COLO668 (cell line): Measurements from ENCODE around the gene EDAR.

ENCODE experiments used
- DNase-seq: peaks from one replicate; lab custom pipeline; 2025; ENCODE audit not compliant: unreplicated experiment; lab: John Stamatoyannopoulos, UW

Gene EDAR

DNA sequence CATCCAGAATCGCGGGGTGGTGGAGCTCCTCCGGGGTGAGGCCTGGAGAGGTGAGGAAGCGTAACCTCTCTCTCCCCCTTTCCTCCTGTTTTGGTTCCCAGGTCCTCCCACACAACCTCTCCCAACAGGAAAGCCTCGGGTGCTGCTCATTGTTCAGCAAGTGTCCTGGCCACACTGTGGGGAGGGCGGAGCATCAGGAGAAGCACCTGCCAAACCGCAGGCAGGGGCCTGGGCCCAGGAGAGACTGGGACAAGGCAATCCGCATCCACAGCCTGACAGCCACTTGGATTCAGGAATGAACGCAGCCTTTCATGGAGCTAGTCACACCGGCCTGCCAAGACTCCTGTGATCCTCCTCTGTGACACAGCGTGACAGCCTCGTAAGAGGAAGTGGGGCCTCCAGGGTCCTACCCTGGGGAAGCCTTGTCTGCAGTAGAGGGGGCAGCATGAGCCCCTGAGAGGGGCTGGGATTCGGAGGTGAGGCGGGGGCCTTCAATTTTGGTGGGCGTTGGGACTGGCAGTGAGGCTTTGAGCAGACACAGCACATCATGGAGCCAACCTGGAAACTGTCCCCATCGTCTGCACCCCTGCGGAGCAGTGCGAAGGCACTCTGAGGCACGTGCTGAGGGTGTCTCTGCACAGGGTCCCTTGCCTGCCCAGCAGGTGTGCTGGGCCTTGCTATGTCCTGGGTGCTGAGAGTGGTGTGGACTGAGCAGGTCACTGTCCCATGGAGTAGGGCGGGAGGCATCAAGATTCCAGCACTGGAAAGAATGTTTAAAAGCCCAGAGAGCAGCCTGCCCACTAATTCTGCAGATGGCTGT lies 62.2 kb downstream of the EDAR start:
- DNase-seq, result peak; percentile 12

GRCh38 chr2:108925735-108926134 lies 63.3 kb downstream of the EDAR start:
- no peak for DNase-seq

- no peak for DNase-seq
Measured at GRCh38 chr2:108925286-108925685, 63.7 kb downstream of the EDAR start.

DNA sequence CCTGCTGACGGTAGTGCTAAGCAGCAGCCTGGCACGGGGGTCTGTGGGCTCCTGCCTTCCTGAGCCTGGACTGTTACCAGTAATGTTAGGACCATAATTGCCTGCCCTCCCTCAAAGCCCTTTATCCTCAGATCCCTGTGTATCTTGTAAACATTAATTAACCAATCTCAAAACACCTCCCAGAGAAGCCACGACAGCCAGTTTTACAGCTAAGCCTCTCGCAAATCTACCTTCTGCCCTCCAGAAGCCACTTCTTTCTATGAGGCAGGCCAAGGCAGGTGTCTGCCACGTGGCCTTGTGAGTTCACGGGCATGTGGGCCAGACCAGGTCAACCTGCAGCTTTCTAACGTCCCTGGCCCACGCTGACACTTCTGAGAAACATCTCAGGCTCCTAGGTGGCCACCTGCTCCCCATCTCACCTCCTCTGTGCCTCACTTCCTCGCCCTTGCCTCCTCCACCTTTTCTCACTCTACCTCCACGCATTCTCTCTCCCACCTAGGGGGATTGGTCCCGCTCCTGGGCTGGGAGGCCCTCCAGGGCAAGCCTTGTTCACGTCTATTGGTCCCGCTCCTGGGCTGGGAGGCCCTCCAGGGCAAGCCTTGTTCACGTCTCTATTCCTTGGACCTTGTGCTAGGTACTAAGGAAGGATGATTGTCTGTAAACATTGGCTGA lies 64.3 kb downstream of the EDAR start:
- no peak for DNase-seq

- DNase-seq, result no peak
Measured at GRCh38 chr2:108923736-108924579, 65.1 kb downstream of the EDAR start.

DNA sequence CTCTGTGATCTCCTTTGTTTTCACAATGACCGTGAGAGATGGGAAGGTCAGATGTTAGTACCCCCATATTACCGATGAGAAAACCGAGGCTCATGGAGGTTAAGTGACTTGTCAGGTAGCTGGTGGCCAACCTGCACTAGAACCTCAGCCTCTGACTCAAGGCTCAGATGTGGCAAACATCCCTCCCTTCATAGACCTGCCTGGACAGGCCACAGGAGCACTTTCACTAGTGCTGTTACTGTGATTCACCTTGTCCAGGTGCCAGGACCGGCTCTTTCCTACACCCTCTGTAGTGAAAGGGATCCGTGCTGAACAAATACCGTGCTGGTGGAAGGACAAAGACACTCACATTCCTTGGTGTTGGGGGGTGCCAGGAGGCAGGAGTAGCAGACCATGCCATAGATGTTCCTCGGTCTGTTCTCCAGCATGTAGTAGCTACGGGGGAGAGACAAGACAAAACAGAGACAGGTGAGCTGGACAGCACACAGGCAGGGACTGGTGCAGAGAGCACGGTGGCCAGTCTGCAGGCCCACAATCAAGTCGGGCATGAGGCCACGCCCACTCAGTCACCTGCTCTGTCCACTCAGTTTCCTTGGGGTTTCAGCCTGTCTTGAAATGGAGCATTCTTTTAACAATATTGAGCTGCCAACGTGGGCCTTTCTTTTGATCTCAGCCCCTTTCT lies 65.9 kb downstream of the EDAR start:
- peak; percentile 37 for DNase-seq

DNA sequence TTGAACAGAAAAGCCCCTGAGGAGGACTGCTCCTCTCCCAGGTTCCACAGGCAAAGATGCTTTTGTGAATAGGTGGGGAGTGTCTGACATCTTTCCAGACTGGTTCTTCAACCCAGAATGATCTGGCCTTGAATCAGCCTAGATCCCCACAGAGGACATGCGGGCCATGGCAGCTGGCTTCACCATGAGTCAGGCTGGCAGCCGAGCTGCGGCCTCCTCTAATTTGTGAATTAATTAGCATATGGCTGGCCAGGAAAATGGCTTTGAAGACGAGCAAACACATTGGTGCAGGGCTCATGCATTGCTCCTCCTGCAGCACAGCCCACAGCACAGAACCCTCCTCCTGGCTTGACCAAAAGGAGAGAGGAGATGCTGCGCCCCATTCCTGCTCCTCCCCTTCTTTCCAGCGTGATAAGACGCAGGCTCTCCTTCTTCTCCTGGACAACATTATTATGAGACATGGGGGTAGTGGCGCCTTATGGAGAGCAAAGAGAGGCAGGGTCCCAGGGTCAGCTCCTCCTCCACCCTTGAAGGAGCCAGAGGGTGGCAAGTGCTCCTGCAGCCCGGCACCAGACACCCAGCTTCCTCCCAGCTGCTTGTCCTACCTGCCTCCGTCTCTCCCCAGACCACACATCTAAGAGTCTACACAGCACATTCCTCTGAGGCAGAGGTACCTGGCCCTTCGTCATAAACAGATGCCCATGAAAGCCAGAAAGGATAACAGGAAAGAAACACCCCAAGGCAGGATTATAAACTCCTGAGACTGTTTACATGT lies 66.7 kb downstream of the EDAR start:
- DNase-seq, result no peak

DNA sequence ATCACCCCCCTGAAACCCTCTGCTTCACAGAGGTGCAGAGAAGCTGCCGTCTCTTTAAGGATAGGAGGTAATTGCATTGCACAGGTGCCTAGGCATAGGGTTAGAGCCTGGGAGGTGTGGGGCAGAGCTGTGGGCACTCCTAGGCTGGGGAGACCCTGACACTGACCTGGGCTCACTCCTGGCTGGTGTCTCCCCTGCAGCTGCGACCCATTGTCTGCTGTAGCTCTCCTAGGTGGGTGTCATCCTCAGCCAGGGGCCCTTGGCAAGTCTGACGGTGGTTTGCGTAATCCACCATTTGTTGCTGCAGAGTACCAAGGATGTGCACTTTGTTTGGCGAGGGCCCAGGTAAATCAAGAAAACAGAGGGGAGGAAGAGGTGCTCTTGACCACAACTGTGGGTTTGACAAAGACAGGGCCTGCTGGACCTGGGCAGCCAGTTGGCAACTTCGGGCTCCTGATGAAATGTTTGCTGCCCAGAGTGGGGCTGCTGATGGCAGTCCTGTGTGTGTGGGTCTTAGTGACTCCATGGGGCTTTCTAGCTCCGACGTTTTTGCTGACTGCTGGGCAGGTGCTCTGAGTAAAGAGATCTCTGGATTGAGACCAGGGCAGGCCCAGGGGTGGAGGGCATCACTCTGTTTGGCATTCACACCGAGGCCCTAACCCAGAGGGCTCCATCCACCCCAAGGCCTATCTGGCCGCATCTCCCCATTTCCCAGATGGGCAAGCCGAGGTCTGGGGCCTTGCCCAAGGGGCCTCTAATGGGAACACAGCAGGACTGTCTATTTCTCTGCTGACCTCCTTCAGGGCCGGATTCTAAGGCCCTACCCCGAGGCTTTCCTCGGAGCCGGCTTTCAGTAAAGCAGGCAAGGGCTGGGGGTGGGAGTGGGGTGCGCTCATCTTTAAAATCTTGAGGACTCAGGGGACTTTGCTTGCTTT lies 67.7 kb downstream of the EDAR start:
- no peak for DNase-seq

- DNase-seq, result no peak
Measured at GRCh38 chr2:108920686-108921085, 68.3 kb downstream of the EDAR start.

DNA sequence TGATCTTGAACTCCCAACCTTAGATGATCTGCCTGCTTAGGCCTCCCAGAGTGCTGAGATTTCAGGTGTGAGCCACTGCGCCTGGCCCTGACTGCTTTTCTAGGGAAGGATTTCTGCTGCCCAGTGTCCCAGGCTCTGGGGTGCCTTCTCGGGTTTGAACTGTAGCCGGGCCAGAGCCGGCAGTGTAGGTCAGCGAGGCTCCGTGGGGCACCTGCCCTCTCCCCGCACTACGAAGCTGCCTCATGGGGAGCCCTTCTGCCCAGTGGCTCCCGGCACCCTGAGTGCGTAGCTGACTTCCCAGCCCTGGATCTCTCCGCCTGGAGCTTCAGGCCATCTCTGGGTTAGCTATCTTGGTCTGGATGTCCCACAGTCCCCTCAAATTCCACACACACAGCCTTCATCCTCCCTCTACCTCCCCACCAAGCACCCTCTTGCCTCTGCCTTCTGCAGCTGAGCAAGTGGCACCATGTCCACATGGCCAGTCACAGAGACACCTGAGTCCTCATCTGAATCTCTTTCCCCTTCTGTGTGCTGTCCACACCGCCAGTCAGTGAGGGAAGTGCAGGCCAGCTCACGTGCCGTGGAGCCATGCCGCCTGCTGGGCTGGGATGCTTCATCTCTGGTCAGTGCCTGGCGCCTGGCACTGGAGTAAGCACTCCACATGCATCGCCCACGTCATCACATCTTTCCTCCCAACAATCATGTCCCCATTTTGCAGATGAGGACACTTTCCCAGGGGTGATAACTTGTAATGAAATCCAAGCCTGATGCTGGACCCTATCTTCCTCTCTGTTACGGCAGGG lies 69.2 kb downstream of the EDAR start:
- DNase-seq, result no peak

DNA sequence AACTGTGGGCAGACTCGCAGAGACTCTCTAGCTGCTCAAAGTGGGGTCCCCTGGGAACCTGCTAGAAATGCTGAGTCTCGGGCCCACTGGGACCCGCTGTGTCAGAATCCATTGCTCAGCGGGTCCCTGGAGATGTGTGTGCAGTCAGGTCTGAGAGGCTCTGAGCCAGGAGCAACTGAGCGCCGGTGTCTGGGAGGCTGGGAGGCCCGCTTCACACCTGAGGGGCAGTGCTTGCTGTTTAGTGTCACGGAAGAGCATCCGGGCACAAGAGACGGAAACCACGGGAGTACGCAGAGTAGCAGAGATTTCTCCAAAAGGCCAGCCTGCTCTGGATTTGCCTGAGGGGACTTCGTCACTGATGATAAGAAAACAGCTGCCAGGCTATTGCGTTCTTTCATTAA lies 70.1 kb downstream of the EDAR start:
- no peak for DNase-seq

DNA sequence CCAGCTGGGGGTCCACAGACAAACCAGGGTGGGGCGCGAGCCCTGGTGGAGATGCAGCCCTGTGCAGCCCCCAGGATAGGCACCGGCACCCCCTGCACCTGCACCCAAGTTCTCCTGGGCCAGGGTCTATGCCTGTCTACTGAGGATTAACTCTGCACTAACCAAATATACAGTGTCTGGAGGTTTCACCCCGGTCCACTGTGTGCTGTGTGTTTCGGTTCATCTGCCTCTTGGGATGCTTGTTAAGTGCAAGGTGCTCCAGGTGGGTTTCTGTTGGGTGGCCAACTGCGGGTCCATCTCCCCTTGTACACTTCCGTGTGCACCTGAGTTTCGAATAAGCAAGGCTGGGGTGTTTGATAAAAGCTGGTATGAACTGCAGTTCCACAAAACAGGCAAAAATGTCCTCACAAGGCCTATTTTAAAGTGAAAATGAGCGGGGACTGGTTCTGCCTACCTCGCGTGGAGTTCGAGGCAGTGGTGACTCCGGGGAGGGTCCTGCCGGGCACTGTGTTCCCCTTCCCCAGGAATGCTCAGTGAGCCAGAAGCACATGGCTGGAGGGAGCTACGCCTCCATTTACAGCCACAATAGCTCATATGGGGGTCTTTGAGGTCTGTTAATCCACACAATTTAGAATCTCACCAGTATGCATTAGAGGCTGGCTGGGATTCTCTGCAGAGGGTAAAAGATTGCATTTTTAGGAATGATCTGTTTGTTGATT lies 70.7 kb downstream of the EDAR start:
- DNase-seq, result no peak

GRCh38 chr2:108917526-108917925 lies 71.5 kb downstream of the EDAR start:
- no peak for DNase-seq

DNA sequence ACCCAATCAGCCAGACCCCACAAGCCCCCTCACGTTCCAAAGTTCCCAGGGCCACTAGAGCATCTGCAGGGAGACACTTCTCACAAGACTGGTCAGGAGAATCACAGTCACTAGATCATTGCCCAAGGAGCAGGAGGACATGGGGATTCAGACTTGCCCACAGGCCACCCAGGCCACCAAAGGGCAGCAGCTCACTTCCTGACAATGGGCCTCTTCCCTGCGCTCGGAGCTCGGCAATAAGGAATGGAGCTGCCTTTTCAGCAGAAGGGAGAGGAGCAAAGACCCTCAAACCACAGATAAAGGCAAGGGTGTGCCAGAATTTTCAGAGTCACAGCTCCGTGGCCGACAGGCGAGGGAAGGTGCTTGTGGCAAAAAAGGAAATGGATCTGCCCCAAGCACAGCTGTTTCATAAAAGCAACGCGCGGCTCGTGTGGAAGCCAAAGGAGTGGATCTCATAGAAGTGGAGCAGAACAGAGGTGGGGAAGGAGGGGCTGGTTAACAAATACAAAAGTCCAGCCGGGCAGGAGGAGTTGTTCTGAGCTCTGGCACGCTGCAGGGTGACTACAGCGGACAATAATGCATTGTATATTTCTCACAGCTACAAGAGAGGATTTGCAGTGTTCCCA lies 72.1 kb downstream of the EDAR start:
- DNase-seq, result no peak

GRCh38 chr2:108916122-108916795 lies 72.8 kb downstream of the EDAR start:
- peak; percentile 54 for DNase-seq

- DNase-seq, result no peak
Measured at GRCh38 chr2:108912629-108912902, 76.5 kb downstream of the EDAR start.
